GM19238 (cell line): ENCODE results near the gene OR10K2.
"Not testable (repeated sequence)": the region's sequence is repeated elsewhere in the genome, so short reads cannot be mapped to it uniquely, and the experiment has no call there.

Experiments
- DNase-seq: peaks from one replicate; pipeline ENCODE4 v3.0.0; 2011; ENCODE audit warnings: low spot score; ENCODE audit not compliant: insufficient read length

Gene OR10K2, protein sequence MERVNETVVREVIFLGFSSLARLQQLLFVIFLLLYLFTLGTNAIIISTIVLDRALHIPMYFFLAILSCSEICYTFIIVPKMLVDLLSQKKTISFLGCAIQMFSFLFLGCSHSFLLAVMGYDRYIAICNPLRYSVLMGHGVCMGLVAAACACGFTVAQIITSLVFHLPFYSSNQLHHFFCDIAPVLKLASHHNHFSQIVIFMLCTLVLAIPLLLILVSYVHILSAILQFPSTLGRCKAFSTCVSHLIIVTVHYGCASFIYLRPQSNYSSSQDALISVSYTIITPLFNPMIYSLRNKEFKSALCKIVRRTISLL

DNA sequence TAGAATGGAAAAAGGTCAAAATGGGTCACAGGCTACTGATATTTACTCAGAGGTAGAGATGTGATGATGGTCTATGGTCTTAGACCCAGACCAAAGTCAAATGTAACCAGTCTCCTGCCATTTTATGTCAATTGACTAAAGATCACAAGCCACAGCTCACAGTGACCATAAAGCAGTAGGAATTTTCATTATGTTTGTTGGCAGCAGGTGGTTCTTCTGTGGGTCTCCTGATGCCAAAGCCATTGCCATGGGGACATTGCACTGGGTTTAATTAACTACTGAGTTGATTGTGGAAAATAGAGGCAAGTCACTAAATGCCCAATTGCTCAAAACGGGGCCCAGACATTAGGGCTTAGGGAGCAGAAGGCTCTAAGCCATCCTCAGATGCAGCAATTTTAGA, at the start of gene OR10K2:
TSS of gene OR10K2 (minus strand) at position 101 of the 400 bp plus-strand sequence. CDS start 5,371 bp downstream, outside the sequence.
- DNase-seq, result no peak

DNA sequence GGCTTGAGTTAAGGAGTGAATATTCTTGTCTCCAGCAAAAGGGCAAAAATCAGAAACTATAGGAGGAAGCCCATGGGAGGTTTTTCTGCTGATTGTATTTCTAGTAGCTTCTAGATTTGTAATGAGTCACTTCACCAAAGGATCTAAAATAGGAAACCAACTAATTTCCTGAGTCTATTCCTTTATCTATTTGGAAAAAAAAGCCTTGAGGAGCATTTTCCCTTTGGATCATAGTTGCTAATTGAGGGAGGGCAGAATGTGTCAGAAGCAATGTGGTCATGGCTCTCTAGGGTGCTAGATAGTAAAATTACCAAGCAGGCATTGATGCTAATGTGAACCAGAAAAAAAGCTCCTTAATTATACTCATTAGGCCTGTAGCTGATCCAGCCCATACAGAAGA, 45.9 kb upstream of the OR10K2 start, which contains the start of gene OR10R2:
TSS of gene OR10R2 (plus strand) at position 301 of the 400 bp plus-strand sequence. CDS start 106 bp downstream, outside the sequence.
- DNase-seq, result no peak

DNA sequence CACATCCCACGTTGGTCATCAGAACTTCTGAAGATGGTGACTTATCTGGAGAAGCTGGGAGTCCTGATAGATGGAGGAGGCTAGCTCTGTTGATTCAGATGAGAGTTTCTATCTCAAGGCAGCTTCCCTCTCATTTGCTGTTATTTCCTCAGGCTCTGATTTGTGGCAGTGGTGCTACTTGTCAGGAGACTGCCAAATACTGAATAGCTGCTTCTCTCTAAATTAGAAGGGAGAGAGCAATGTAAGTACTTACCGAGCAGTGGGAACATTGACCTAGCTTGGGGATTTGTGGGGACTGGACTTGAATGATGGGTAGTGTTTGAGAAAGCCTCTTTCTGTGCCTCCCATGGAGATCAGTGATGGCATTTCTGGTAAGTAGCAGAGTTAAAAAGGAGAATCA, 35.5 kb upstream of the OR10K2 start, which contains the start of gene OR10K1:
TSS of gene OR10K1 (plus strand) at position 301 of the 400 bp plus-strand sequence. CDS start 3,728 bp downstream, outside the sequence.
- no peak for DNase-seq

DNA sequence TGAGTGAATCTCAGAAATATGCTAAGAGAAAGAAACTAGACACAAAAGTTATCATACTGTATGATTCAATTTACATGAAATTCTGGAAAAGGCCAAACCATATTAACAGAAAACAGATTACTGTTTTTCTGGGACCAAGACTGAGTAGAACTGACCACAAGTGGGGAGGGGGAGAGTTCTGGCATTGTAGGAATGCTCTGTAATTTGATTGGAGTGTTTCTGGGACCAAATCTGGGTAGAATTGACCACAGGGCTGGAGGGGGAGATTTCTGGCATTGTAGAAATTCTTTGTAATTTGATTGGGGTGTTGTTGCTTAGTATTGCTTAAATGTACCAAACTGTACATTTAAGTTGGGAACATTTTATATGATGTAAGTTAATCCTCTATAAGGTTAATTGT, 32.2 kb upstream of the OR10K2 start:
- DNase-seq, result no peak

DNA sequence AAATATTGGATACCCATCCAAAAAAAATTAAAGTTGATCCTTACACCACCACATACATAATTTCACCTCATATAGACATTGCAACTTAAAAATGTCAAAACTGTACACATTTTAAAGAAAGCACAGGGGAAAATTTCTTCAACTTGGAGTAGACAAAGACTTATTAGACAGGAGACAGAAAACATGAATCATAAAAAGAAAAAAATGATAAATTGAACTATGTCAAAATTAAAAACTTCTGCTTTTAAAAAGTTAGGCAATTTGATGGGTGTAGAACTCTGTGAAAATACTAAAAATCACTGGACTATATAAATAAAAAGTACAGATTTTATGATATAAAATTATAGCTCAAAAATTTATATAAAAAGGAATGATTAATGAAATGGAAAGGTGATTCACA, 31.2 kb upstream of the OR10K2 start:
- no peak for DNase-seq

DNA sequence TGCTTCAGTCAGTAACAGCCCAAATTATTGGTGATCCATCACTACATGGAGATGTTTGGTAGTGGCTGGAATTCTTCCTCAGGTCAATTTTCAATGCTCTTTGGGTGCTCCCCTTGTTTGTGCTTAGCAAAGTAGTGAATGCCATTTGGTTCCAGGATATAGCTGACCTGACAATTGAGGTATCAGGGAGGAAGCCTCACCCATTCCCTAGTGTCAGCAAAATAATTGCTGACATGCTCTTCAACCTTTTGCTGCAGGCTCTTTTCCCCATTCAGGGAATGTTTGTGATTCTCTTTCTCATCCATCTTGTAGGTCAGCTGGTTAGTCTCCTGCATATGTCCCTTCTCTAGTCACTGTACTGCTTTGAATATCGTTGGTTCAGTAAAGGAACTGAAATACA, 28.5 kb upstream of the OR10K2 start:
- no peak for DNase-seq

DNA sequence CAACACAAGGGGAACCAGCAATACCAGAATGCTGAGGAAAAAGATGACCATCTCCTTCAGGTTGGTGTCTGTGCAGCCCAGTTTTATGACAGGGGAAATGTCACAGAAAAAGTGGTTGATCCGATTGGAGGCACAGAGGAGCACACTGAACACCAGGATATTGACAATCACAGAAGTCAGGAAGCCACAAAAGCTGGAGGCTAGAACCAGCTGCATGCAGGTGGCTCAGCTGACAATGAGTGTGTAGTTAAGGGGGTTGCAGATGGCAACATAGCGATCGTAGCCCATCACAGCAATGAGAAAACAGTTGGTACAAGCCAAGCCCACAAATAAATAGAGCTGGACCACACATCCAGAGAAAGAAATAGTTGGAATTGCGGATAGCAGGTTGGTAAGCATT, 19.3 kb upstream of the OR10K2 start:
- no peak for DNase-seq

DNA sequence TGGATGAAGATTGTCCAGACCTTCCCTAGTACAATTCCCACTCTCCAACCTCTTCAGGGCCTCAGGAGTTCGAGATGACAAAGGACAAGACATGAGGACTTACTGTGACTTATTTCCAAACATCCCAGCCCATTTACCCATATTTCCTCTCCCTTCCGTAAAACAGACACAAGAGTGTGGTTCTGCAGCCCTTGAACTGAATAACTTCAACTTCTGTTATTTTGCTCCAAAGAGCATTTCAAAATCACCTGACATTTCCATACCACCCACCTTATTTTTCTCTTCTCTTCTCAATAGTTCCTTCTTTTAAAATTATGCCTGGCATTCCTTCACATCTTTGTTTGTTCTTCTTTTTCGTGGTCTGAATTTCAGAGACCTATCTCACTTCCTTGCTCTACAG, 8.7 kb upstream of the OR10K2 start:
- no peak for DNase-seq

DNA sequence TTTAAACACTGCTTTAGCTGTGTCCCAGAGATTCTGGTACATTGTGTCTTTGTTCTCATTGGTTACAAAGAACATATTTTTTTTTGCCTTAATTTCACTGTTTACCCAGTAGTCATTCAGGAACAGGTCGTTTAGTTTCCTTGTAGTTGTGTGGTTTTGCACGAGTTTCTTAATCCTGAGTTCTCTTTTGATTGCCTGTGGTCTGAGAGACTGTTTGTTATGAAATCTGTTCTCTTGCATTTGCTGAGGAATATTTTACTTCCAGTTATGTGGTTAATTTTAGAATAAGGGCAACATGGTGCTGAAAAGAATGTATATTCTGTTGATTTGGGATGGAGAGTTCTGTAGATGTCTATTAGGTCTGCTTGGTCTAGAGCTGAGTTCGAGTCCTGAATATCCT, 4.1 kb upstream of the OR10K2 start:
- DNase-seq, result not testable (repeated sequence)

DNA sequence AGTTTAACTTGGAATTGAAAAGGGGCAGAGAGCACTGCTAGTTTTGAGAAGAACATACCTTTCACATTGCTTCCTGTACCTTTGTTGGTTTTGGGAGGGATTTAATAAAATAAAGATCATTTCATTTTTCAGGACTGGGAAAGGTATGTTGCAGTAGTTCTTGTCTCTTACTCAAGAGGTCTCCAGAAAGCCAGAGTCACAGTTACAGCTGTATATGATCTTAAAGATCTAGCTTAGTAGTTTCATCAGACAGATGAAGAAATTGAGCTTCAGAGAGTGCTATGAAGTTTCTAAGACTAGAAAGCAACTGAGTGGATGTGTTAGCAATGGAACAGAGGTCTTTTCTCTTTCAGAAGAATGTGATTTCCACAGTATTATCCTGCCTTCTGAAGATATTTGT, 1.0 kb downstream of the OR10K2 start:
- no peak for DNase-seq

DNA sequence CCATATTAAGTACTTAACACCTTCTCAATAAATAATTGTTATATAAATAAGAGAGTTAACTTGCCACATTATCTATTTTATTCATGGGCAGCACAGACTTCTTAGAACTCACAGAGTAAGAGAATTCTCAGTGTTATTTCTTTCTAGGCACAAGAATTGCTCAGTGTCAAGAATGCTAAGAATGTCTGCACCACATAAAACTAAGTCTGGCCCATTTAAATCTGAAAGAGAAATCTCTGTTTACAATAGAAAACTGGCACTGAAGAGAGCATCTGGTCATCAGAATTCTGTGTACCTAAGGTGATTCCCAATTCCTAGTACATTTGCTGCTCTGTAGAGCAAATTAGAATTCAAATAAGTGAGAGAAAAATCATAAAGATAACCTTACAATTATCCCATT, 3.8 kb downstream of the OR10K2 start:
- DNase-seq, result no peak

DNA sequence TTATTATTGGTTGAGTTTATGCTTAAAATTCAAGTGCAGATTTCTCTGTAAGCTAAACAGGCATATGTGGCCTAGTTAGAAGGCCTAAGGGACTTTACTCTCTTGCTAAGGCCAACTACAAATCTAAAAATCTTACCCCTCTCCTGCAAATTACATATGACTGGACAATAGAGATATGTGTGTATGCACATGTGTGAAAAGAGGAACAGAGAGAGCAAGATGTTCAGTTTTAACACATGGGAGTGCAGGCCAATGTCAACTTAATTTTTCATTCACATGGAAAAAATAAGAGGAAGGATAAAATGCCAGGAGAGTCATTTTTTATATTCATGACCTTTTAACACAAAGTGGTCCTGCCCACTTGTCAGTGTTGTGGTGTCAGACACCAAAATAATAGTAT, 8.5 kb downstream of the OR10K2 start:
- no peak for DNase-seq

DNA sequence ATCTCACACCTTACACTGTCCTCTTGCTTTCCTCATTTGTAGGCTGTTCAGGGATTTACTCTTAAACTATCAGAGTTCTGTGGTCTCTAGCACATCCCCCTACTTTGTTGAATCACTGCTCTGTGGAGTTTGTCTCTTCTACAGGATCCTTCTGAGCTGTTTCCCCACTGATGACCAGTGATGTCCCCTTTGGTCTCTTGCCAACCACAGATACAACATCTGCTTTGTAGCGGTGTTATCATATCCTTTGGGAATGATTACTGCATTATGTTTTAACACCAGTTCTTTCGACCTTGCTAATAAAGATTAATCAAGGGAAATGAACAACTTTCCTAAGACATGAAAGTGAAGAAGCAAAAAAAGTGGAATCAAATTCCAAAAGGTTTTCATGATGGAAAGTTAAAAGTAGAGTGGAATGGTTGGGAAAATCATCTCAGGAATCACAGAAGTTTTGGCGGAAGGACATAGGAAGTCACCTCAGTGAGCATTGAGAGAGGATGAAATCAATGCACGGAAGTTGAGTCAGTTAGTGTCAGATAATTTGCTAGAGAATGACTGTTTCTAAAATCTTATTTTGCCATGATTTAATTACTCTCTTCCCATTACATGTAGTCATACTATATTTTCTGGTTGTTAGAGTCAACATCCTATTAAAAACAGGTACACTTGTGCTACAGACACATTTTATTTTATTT, 11.2 kb downstream of the OR10K2 start:
- DNase-seq, result no peak

DNA sequence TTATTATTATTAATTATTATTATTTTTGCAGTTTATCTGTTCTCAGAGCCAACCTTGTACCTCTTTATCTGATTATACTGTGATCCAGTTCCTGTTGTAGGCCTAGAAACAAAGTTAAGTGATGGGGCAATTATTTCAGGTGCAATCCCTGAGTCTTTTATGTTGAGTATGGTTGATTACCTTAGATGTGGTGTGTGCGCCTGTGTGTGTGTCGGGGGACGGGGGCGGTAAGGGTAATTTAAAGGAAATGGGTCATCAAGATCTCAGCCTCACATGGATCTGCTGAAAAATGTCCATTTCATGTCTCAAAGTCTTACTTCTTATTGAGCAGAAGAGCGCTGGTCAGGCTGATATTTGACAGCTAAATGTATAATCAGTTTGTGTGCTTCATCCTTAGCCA, 18.9 kb downstream of the OR10K2 start:
- DNase-seq, result no peak

DNA sequence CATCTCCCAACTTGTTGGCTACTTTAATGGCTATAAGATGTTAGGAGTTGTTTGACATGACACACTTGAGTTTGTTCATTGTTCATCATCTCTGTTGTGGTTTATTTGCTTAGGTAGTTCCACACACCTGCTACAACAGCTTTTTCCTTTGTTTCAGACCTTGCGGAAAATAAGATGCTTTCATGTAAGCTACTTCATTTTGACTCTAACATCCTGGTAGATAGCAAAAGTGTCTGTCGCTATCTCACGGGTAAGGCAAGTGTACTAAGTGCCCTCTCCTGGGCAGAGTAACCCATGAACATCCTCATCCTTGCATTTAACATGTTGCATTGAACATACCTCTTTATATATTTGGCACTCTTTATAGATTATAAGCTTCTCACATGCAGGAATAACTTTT, 25.2 kb downstream of the OR10K2 start:
- DNase-seq, result no peak

DNA sequence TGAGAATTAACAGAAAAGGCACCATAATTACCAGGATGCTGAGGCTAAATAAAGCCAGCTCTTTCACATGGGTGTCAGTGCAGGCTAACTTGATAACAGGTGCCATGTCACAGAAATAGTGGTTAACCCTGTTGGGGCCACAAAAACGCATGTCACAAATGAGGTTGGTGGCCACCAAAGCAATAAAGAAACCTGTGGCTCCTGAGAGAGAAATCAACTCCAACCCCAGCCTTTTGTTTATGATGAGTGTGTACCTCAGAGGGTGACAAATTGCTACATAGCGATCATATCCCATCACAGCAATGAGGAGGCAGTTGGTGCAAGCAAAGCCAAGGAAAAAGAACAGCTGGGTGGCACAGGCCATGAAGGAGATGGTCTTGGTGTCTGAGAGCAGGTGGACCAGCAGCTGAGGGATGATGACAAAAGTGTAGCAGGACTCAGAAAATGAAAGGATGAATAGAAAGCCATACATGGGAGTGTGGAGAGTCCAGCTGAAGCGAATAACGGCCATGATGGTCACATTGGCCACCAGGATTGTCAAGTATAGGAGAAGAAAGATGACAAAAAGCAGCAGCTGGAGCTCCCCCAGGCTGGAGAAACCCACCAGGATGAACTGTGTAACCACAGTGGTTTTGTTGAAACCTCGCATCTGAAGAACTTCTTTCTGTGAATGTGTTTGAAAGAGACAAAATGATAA, 27.1 kb downstream of the OR10K2 start, which contains the start of gene OR10T2:
TSS of gene OR10T2 (minus strand) at position 649 of the 697 bp plus-strand sequence. CDS start at position 649, 0 bp downstream.
- no peak for DNase-seq

DNA sequence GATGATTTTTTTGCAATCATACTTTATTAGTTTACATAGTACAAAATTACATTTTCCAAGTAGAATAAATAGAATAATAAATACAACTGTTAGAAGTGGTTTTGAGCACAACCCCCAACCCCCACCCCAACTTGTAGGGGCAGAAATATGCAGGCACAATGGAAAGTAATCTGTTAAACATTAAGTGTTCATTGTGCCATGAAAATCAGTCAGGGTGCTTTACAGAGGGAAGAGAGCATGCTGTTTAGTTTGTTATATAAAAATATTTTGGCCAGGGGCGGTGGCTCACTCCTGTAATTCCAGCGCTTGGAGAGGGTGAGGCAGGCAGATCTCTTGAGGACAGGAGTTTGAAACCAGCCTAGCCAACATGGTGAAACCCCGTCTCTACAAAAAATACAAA, 29.4 kb downstream of the OR10K2 start:
- no peak for DNase-seq

DNA sequence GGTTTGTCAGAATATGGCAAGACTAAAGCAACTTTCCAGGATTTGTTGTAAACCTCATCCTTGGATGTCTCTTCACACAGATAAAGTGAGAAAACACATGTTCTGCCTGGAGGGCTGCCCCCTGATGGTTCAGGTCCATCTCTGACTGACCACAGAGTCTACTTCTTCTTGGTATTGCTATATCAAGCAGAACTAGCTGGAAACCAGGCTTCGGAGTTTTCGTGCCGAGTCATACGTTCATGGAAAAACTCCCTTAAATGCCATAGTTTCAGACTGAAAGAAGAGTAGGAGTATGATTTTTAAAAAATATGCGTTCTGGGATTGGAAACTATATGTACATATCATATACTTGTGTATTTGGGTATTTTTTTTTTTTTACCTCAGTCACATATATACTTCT, 32.6 kb downstream of the OR10K2 start:
- DNase-seq, result no peak

DNA sequence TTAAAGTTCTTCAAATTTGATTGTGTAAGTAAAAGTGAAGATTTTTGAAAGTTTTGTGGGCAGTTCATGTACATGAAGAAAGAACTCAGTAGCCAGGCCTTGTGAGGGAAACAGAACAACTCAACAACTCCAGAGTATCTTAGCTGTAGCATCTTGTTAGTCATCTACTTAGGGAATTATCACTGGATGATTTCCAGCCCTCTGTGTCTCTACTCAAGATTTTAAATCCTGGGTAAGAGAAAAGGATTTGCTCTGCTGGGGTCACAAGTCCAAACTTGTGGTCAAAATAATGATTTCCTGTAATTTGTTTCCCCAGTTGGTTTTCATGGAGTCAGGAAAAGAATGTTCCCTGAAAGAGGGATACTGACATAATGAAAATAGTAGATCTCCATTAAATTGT, 34.9 kb downstream of the OR10K2 start:
- DNase-seq, result no peak

DNA sequence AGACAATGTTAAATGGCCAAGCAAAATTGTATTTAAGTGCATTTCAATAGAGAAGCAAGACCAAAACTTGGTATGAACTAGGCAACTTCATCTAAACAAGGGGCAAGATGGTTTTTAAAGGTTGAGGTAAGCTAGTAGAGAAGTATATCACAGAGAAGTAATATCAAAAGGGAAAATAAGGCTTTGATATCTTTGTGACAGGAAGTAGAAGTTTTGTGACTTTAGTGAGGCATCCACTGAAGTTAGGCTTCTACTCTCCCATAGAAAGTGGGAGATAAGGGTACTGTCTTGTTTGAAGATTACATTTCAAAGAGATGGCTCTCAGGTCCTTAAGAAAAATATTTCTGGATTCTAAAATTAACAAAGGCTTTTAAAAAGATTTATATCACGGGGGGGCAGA, 35.7 kb downstream of the OR10K2 start:
- DNase-seq, result no peak

DNA sequence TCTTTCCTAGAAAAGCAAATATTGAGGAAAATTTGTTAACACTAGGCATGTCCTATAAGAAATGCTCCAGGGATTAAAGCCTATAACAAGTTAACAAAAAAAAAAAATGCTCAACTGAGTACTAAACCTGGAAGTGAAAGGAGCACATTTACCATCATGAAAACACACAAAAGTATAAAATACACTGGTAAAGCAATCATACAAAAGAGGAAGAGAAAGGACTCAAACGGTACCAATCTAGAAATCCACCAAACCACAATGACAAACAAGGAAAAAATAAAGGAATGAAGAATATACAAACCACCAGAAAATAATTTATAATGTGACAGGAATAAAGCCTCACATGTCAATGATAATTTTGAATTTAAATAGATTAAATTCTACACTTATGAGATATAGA, 51.2 kb downstream of the OR10K2 start:
- no peak for DNase-seq

DNA sequence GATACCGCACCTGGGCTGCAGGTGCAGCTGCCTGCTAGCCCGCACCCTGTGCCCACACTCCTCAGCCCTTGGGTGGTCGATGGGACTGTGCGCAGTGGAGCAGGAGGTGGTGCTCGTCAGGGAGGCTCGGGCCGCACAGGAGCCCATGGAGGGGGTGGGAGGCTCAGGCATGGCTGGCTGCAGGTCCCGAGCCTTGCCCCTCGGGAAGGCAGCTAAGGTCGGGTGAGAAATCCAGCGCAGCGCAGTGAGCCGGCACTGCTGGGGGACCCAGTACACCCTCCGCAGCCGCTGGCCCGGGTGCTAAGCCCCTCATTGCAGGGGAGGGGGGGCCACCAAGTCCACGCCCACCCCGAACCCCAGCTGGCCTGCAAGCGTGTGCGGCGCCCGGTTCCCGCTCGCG, 51.9 kb downstream of the OR10K2 start:
- DNase-seq, result not testable (repeated sequence)
